RWPE1 (cell line): ENCODE data around the gene AGMO.

Source experiments
- CTCF ChIA-PET: fragments of 350-600 bp; sonication (Branson Sonifier 250); formaldehyde crosslinking; extraction: SDS; loops from one replicate; lab custom pipeline; 2021; lab: Yijun Ruan, JAX
- POLR2A ChIA-PET: fragments of 400-600 bp; formaldehyde crosslinking; extraction: SDS; loops from one replicate; lab custom pipeline; 2020; ENCODE audit warnings: antibody characterized with exemption; ENCODE audit not compliant: low non-redundant PET; lab: Yijun Ruan, JAX
- DNase-seq: peaks from one replicate; pipeline ENCODE4 v3.0.0; 2012; ENCODE audit warnings: low spot score
- H3K27ac ChIP-seq: fragments of 450-650 bp; 2 replicates; pipeline ENCODE4 v1.5.1; 2017
- TF ChIP-seq, protein P1 (sequence below): fragments of 450-650 bp; conservative IDR thresholded peaks from 2 replicates; pipeline ENCODE4 v1.5.1; 2017; ENCODE audit warnings: low read depth, mild to moderate bottlenecking

The AGMO gene

DNA sequence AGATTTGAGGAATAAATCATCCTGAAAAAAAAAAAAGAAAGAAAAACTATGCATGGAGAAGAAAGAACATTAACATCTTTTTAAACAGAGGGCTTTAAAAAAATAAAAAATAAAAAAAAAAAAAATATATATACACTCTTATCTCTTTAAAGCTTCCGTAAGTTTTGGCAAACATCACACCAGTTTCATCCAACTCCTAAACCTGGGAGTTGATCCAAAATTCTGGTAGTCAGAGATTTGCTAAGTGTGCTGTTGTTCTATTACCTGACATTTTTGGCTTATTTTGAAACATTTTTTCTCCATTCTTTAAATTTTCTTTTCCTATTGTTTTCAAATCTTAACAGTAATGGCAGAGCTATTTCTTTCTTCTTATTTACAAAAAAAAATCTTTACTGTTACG lies 273.1 kb downstream of the AGMO start:
- TF ChIP-seq, protein P1, sequence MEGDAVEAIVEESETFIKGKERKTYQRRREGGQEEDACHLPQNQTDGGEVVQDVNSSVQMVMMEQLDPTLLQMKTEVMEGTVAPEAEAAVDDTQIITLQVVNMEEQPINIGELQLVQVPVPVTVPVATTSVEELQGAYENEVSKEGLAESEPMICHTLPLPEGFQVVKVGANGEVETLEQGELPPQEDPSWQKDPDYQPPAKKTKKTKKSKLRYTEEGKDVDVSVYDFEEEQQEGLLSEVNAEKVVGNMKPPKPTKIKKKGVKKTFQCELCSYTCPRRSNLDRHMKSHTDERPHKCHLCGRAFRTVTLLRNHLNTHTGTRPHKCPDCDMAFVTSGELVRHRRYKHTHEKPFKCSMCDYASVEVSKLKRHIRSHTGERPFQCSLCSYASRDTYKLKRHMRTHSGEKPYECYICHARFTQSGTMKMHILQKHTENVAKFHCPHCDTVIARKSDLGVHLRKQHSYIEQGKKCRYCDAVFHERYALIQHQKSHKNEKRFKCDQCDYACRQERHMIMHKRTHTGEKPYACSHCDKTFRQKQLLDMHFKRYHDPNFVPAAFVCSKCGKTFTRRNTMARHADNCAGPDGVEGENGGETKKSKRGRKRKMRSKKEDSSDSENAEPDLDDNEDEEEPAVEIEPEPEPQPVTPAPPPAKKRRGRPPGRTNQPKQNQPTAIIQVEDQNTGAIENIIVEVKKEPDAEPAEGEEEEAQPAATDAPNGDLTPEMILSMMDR: no peak
- DNase-seq: no peak
- ChIA-PET CTCF (interaction anchor here (0.6 kb wide), 1 partner anchor 729 kb away, joined by 9 read pairs; no protein-coding TSS in a partner anchor), POLR2A (no interaction called here)
- H3K27ac ChIP-seq: no peak overlapping the region

DNA sequence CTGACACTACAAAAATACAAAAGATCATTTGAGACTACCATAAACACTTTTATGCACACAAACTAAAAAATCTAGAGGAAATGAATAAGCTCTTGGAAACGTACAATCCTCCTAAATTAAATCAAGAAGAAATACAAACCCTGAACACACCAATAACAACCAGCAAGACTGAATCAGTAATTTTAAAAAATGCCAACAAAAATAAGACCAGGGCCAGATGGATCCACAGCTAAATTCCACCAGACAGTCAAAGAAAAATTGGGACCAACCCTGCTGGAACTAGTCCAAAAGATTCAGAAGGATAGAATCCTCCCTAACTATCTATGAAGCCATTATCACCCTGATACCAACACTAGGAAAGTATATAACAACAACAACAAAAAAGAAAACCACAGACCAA lies 277.4 kb downstream of the AGMO start:
- TF ChIP-seq, protein P1: no peak
- ChIA-PET POLR2A (no interaction called here), CTCF (no interaction called here)
- DNase-seq: no peak
- no peak overlapping the region for H3K27ac ChIP-seq

DNA sequence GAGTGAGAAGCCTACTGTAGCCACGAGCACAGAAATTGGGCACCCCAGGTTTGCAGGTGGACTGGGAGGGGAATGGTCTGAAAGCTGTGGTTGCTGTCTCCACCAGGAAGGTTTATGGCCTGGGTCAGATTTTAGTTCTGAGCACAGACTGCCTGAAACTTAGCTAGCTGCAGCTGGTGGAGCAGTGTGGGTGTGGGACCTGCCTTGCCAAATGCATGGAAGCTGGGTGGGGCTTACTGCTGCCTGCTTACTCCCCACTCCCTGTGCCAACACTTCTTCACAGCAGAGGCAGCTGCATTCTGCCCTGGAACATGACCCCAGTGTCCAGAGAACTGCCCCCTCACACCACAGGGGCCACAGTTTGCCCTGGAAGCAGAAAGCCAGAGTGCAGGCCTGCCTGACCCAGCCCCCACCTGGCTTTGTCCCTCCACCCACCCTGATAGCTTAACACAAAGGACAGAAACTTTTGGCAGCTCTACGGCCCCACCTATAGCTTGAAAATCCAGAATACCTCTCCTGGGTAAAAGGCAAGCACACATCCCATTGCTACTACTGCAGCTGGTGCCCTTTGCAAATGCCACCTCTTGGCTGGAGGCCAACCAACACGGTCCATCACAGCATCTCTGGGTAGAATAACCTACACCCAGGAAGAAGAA lies 281.6 kb downstream of the AGMO start:
- CTCF ChIA-PET: no interaction called here
- POLR2A ChIA-PET: no interaction called here
- H3K27ac ChIP-seq: no peak overlapping the region
- DNase-seq: no peak
- TF ChIP-seq, protein P1: no peak

DNA sequence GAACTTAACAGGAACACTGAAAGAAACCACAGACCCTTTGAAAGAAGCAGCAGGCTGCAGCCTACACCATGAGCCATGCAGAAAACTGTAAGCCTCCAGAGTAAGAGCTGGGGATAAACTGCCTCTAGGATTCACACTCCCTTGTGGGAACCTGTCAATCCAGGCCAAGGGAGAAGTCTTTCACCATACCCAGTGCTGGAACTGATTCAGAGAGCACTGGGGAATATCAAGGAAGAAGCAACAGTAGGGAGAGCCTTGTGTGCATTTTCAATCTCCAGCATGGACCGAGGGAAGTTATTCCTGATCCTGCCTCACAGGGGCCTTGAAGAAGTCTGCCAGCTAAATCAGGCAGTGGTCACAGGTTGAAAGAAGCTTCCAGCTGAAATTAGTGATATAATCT lies 282.2 kb downstream of the AGMO start:
- DNase-seq: no peak
- H3K27ac ChIP-seq: no peak overlapping the region
- ChIA-PET CTCF (no interaction called here), POLR2A (no interaction called here)
- TF ChIP-seq, protein P1: no peak

DNA sequence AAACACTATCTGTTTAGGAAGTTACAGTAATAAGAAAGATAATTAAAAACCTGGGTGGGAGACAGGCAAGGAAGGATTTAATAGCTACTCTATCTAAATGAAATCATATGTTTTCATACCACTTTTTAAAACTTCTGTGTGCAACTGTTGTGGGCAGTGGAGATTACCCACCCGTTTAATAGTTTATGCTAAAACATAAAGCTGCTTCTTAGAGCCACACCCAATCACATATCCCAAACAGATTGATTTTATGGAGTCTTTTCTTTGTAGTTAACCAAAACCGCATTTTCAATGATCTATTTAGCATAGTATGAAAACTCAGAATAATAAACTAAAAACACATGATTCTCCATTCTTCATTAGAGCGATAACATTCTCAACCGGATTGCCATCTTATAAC lies 304.1 kb downstream of the AGMO start:
- TF ChIP-seq, protein P1: no peak
- H3K27ac ChIP-seq: no peak overlapping the region
- POLR2A ChIA-PET: no interaction called here
- CTCF ChIA-PET: no interaction called here
- no peak for DNase-seq

- no peak for DNase-seq
- ChIA-PET POLR2A (no interaction called here), CTCF (no interaction called here)
- no peak overlapping the region for H3K27ac ChIP-seq
- TF ChIP-seq, protein P1: no peak
These were observed 309.6 kb downstream of the AGMO start for GRCh38 chr7:15252181-15252580.
